ENCODE data around the gene SLC16A14.

- TF ChIP-seq CTCF (IDR thresholded peaks at IDR 0.05; ENCODE audit: poor library complexity, severe bottlenecking): no peak
- TF ChIP-seq POLR2AphosphoS5 (IDR thresholded peaks at IDR 0.05): no peak
- TF ChIP-seq EZH2 (IDR thresholded peaks at IDR 0.05; ENCODE audit: borderline replicate concordance, insufficient read depth, low read length, poor library complexity, severe bottlenecking): no peak
- no peak for TF ChIP-seq EP300 (conservative IDR thresholded peaks at IDR 0.05; ENCODE audit: poor library complexity, severe bottlenecking)
- TF ChIP-seq REST (IDR thresholded peaks at IDR 0.05; ENCODE audit: borderline replicate concordance): no peak
Measured at GRCh38 chr2:230060672-230061293, 7.9 kb downstream of the SLC16A14 start.
